ENCODE results near the gene NR2F6.

Gene NR2F6

GRCh38 chr19:17225053-17225452, 20.7 kb downstream of the NR2F6 start:
- TF ChIP-seq EZH2phosphoT487 (IDR thresholded peaks at IDR 0.05; ENCODE audit: borderline replicate concordance): no peak
- no peak for TF ChIP-seq CTCF (conservative IDR thresholded peaks at IDR 0.05; ENCODE audit: low read length)
- no peak overlapping the region for H3K9ac ChIP-seq (ENCODE audit: low read depth, low read length, poor library complexity, severe bottlenecking)

GRCh38 chr19:17220207-17220758, 25.4 kb downstream of the NR2F6 start:
- no peaks in the 10 kb centered on the region for H3K36me3 ChIP-seq (ENCODE audit: insufficient read depth, low read length)
- no peaks in the 10 kb centered on the region for H3K27me3 ChIP-seq (ENCODE audit: insufficient read depth, low read length, poor library complexity, severe bottlenecking)
- no peak overlapping the region for H3K9ac ChIP-seq (ENCODE audit: low read depth, low read length, poor library complexity, severe bottlenecking)
- H3K4me2 ChIP-seq (ENCODE audit: low read depth, low read length, poor library complexity, severe bottlenecking): no peak overlapping the region
- no peaks in the 10 kb centered on the region for H3K9me2 ChIP-seq (replicated peaks; ENCODE audit: low read depth, low read length)
- no peaks in the 10 kb centered on the region for H4K20me1 ChIP-seq (ENCODE audit: insufficient read depth, low read length, poor library complexity, severe bottlenecking)
- H3K9me3 ChIP-seq (ENCODE audit: insufficient read depth, low read depth, low read length): no peaks in the 10 kb centered on the region
- peaks cover 9% of the 10 kb centered on the region for H3K4me1 ChIP-seq (ENCODE audit: insufficient read depth, low read length, poor library complexity, severe bottlenecking)
- H2AFZ ChIP-seq (ENCODE audit: low read length): no peak overlapping the region
- peaks cover 9% of the 10 kb centered on the region; the same call in 1 of the 2 replicates for H3K79me2 ChIP-seq (ENCODE audit: insufficient read depth, low read length)
- TF ChIP-seq CTCF (conservative IDR thresholded peaks at IDR 0.05; ENCODE audit: low read length) (no peak), EZH2phosphoT487 (IDR thresholded peaks at IDR 0.05; ENCODE audit: borderline replicate concordance) (no peak)
- no peak overlapping the region for H3K4me3 ChIP-seq (ENCODE audit: low read length, poor library complexity, severe bottlenecking)
- H3F3A ChIP-seq (ENCODE audit: low read depth): no peaks in the 10 kb centered on the region

More at GRCh38 chr19:17225053-17225452, 20.7 kb downstream of the NR2F6 start:
- Histone ChIP-seq H3K27me3 (ENCODE audit: insufficient read depth, low read length, poor library complexity, severe bottlenecking) (no peaks in the 10 kb centered on the region), H3F3A (ENCODE audit: low read depth) (no peaks in the 10 kb centered on the region), H3K4me2 (ENCODE audit: low read depth, low read length, poor library complexity, severe bottlenecking) (no peak overlapping the region), H2AFZ (ENCODE audit: low read length) (no peak overlapping the region), H3K9me3 (ENCODE audit: insufficient read depth, low read depth, low read length) (no peaks in the 10 kb centered on the region), H3K4me3 (ENCODE audit: low read length, poor library complexity, severe bottlenecking) (no peak overlapping the region), H3K9me2 (replicated peaks; ENCODE audit: low read depth, low read length) (no peaks in the 10 kb centered on the region), H3K79me2 (ENCODE audit: insufficient read depth, low read length) (no peaks in the 10 kb centered on the region), H4K20me1 (ENCODE audit: insufficient read depth, low read length, poor library complexity, severe bottlenecking) (no peaks in the 10 kb centered on the region), H3K4me1 (ENCODE audit: insufficient read depth, low read length, poor library complexity, severe bottlenecking) (peaks cover 6% of the 10 kb centered on the region), H3K36me3 (ENCODE audit: insufficient read depth, low read length) (no peaks in the 10 kb centered on the region)

DNA sequence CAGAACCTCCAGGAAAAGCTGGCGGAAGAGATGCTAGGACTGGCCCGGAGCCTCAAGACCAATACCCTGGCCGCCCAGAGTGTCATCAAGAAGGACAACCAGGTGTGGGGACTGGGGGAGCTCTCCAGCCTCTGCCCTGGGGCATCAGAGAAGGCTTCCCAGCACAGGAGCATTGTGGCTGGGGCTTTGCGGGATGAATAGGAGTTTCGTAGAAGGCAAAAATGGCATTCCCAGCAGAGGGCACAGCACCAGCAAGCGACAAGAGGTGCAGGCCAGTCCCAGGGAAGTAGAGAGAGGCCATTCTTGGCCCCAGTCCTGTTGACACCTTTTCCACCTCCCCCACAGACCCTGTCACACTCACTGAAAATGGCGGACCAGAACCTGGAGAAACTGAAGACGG, 26.4 kb downstream of the NR2F6 start:
- Histone ChIP-seq H2AFZ (ENCODE audit: low read length) (no peak overlapping the region), H3K4me3 (ENCODE audit: low read length, poor library complexity, severe bottlenecking) (no peak overlapping the region), H3K4me2 (ENCODE audit: low read depth, low read length, poor library complexity, severe bottlenecking) (no peak overlapping the region), H3K9me3 (ENCODE audit: insufficient read depth, low read depth, low read length) (no peaks in the 10 kb centered on the region), H3F3A (ENCODE audit: low read depth) (no peaks in the 10 kb centered on the region), H3K9ac (ENCODE audit: low read depth, low read length, poor library complexity, severe bottlenecking) (no peak overlapping the region), H3K79me2 (ENCODE audit: insufficient read depth, low read length) (peaks cover 9% of the 10 kb centered on the region; the same call in 1 of the 2 replicates), H4K20me1 (ENCODE audit: insufficient read depth, low read length, poor library complexity, severe bottlenecking) (no peaks in the 10 kb centered on the region), H3K4me1 (ENCODE audit: insufficient read depth, low read length, poor library complexity, severe bottlenecking) (peaks cover 15% of the 10 kb centered on the region), H3K36me3 (ENCODE audit: insufficient read depth, low read length) (no peaks in the 10 kb centered on the region), H3K27me3 (ENCODE audit: insufficient read depth, low read length, poor library complexity, severe bottlenecking) (no peaks in the 10 kb centered on the region), H3K9me2 (replicated peaks; ENCODE audit: low read depth, low read length) (no peaks in the 10 kb centered on the region)
- TF ChIP-seq CTCF (conservative IDR thresholded peaks at IDR 0.05; ENCODE audit: low read length) (no peak), EZH2phosphoT487 (IDR thresholded peaks at IDR 0.05; ENCODE audit: borderline replicate concordance) (no peak)
